IPS-18a (cell line): ENCODE results near the gene COP1.

Experiments used
- H3K27ac ChIP-seq: one replicate; pipeline ENCODE4 v1.5.1; 2013; ENCODE audit warnings: low read length
- H3K27me3 ChIP-seq: one replicate; pipeline ENCODE4 v1.6.1; 2013; ENCODE audit warnings: mild to moderate bottlenecking, low read length; ENCODE audit not compliant: control insufficient read depth, insufficient read depth
- H3K36me3 ChIP-seq: one replicate; pipeline ENCODE4 v1.6.1; 2013; ENCODE audit warnings: low read depth, low read length; ENCODE audit not compliant: control insufficient read depth
- H3K4me1 ChIP-seq: one replicate; pipeline ENCODE4 v1.6.1; 2013; ENCODE audit warnings: low read depth, low read length; ENCODE audit not compliant: control insufficient read depth
- H3K4me3 ChIP-seq: one replicate; pipeline ENCODE4 v1.5.1; 2013; ENCODE audit warnings: low read length
- H3K9ac ChIP-seq: one replicate; pipeline ENCODE4 v1.6.1; 2013; ENCODE audit warnings: mild to moderate bottlenecking, low read length, moderate library complexity
- H3K9me3 ChIP-seq: one replicate; pipeline ENCODE4 v1.6.1; 2013; ENCODE audit warnings: low read depth, low read length; ENCODE audit not compliant: control insufficient read depth

The COP1 gene

GRCh38 chr1:176196728-176197127 lies 10.4 kb downstream of the COP1 start:
- H3K9ac ChIP-seq: no peak overlapping the region
- no peak overlapping the region for H3K27ac ChIP-seq
- no peaks in the 10 kb centered on the region for H3K36me3 ChIP-seq
- no peak overlapping the region for H3K4me3 ChIP-seq
- no peaks in the 10 kb centered on the region for H3K27me3 ChIP-seq
- H3K9me3 ChIP-seq: no peaks in the 10 kb centered on the region
- H3K4me1 ChIP-seq: peaks cover 5% of the 10 kb centered on the region

- Histone ChIP-seq H3K36me3 (no peaks in the 10 kb centered on the region), H3K4me3 (no peak overlapping the region), H3K9ac (no peak overlapping the region), H3K27ac (no peak overlapping the region), H3K4me1 (peaks cover 5% of the 10 kb centered on the region), H3K27me3 (no peaks in the 10 kb centered on the region), H3K9me3 (no peaks in the 10 kb centered on the region)
Measured at GRCh38 chr1:176195547-176195946, 11.5 kb downstream of the COP1 start.

- H3K4me3 ChIP-seq: no peak overlapping the region
- no peaks in the 10 kb centered on the region for H3K9me3 ChIP-seq
- no peaks in the 10 kb centered on the region for H3K36me3 ChIP-seq
- no peak overlapping the region for H3K27ac ChIP-seq
- peaks cover 5% of the 10 kb centered on the region for H3K4me1 ChIP-seq
- no peaks in the 10 kb centered on the region for H3K27me3 ChIP-seq
- no peak overlapping the region for H3K9ac ChIP-seq
Measured at GRCh38 chr1:176193663-176194062, 13.4 kb downstream of the COP1 start.

GRCh38 chr1:176193023-176193422 lies 14.1 kb downstream of the COP1 start:
- Histone ChIP-seq H3K4me3 (no peak overlapping the region), H3K27me3 (no peaks in the 10 kb centered on the region), H3K4me1 (peaks cover 9% of the 10 kb centered on the region), H3K36me3 (no peaks in the 10 kb centered on the region), H3K9ac (no peak overlapping the region), H3K27ac (no peak overlapping the region), H3K9me3 (no peaks in the 10 kb centered on the region)

GRCh38 chr1:176188604-176189003 lies 18.5 kb downstream of the COP1 start:
- H3K4me3 ChIP-seq: no peak overlapping the region
- H3K9ac ChIP-seq: no peak overlapping the region
- no peaks in the 10 kb centered on the region for H3K27me3 ChIP-seq
- no peaks in the 10 kb centered on the region for H3K36me3 ChIP-seq
- peaks cover 7% of the 10 kb centered on the region for H3K4me1 ChIP-seq
- no peaks in the 10 kb centered on the region for H3K9me3 ChIP-seq
- no peak overlapping the region for H3K27ac ChIP-seq

- Histone ChIP-seq H3K4me3 (no peak overlapping the region), H3K9ac (no peak overlapping the region), H3K4me1 (peaks cover 7% of the 10 kb centered on the region), H3K27me3 (no peaks in the 10 kb centered on the region), H3K36me3 (no peaks in the 10 kb centered on the region), H3K27ac (no peak overlapping the region), H3K9me3 (no peaks in the 10 kb centered on the region)
Measured at GRCh38 chr1:176187001-176187400, 20.1 kb downstream of the COP1 start.

- H3K9ac ChIP-seq: no peak overlapping the region
- peaks cover 7% of the 10 kb centered on the region for H3K4me1 ChIP-seq
- no peaks in the 10 kb centered on the region for H3K9me3 ChIP-seq
- peaks cover 3% of the 10 kb centered on the region for H3K36me3 ChIP-seq
- no peak overlapping the region for H3K4me3 ChIP-seq
- H3K27me3 ChIP-seq: no peaks in the 10 kb centered on the region
- H3K27ac ChIP-seq: no peak overlapping the region
Measured at GRCh38 chr1:176183618-176184017, 23.5 kb downstream of the COP1 start.

GRCh38 chr1:176178316-176178715 lies 28.8 kb downstream of the COP1 start:
- Histone ChIP-seq H3K9ac (no peak overlapping the region), H3K4me1 (no peaks in the 10 kb centered on the region), H3K36me3 (peaks cover 6% of the 10 kb centered on the region), H3K9me3 (no peaks in the 10 kb centered on the region), H3K4me3 (no peak overlapping the region), H3K27me3 (no peaks in the 10 kb centered on the region), H3K27ac (no peak overlapping the region)

GRCh38 chr1:176177764-176178163 lies 29.3 kb downstream of the COP1 start:
- Histone ChIP-seq H3K9me3 (no peaks in the 10 kb centered on the region), H3K9ac (peak overlapping the region; percentile 12), H3K36me3 (peaks cover 6% of the 10 kb centered on the region), H3K4me3 (no peak overlapping the region), H3K27ac (no peak overlapping the region), H3K27me3 (no peaks in the 10 kb centered on the region), H3K4me1 (no peaks in the 10 kb centered on the region)

GRCh38 chr1:176174108-176174507 lies 33.0 kb downstream of the COP1 start:
- no peak overlapping the region for H3K9ac ChIP-seq
- H3K4me3 ChIP-seq: no peak overlapping the region
- H3K4me1 ChIP-seq: no peaks in the 10 kb centered on the region
- H3K27ac ChIP-seq: no peak overlapping the region
- H3K36me3 ChIP-seq: peaks cover 9% of the 10 kb centered on the region
- no peaks in the 10 kb centered on the region for H3K9me3 ChIP-seq
- H3K27me3 ChIP-seq: no peaks in the 10 kb centered on the region

- Histone ChIP-seq H3K9me3 (no peaks in the 10 kb centered on the region), H3K36me3 (peaks cover 9% of the 10 kb centered on the region), H3K9ac (no peak overlapping the region), H3K4me3 (no peak overlapping the region), H3K27ac (no peak overlapping the region), H3K27me3 (no peaks in the 10 kb centered on the region), H3K4me1 (no peaks in the 10 kb centered on the region)
Measured at GRCh38 chr1:176172215-176172614, 34.9 kb downstream of the COP1 start.

GRCh38 chr1:176167210-176167609 lies 39.9 kb downstream of the COP1 start:
- Histone ChIP-seq H3K27ac (no peak overlapping the region), H3K9ac (no peak overlapping the region), H3K36me3 (peaks cover 6% of the 10 kb centered on the region), H3K4me3 (no peak overlapping the region), H3K27me3 (no peaks in the 10 kb centered on the region), H3K9me3 (no peaks in the 10 kb centered on the region), H3K4me1 (no peaks in the 10 kb centered on the region)
